Neural progenitor cell (in vitro differentiated cells): Measurements from ENCODE around the gene CSNK2A3.

Experiments
- EZH2 ChIP-seq: fragments of 200-600 bp; sonication (generic); IDR thresholded peaks from 2 replicates; pipeline ENCODE4 v1.6.1; 2017; ENCODE audit warnings: antibody characterized with exemption, mild to moderate bottlenecking, moderate library complexity
- TF ChIP-seq, protein P1 (sequence below): fragments of 200-600 bp; sonication (generic); IDR thresholded peaks from 2 replicates; pipeline ENCODE4 v1.5.1; 2017; ENCODE audit warnings: antibody characterized with exemption, mild to moderate bottlenecking

DNA sequence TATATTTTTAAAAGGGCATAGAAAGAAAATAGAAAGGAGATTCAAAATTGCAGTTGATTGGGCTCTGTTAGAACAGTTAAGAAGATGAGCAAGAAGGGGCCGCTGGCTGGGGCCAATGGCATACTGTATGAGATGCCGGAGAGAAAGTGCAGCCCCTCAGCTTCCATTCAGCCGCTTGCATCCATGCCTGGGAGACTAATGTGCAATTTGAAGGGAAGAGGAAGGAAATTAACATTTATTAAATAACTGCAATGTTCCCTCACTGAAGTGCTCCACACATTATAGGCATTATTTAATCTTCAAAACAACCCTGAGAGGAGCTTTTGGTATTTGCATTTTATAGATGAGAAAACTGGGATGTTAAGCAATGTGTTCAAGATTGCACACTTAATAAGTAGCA, 44.7 kb upstream of the CSNK2A3 start:
- TF ChIP-seq, protein P1, sequence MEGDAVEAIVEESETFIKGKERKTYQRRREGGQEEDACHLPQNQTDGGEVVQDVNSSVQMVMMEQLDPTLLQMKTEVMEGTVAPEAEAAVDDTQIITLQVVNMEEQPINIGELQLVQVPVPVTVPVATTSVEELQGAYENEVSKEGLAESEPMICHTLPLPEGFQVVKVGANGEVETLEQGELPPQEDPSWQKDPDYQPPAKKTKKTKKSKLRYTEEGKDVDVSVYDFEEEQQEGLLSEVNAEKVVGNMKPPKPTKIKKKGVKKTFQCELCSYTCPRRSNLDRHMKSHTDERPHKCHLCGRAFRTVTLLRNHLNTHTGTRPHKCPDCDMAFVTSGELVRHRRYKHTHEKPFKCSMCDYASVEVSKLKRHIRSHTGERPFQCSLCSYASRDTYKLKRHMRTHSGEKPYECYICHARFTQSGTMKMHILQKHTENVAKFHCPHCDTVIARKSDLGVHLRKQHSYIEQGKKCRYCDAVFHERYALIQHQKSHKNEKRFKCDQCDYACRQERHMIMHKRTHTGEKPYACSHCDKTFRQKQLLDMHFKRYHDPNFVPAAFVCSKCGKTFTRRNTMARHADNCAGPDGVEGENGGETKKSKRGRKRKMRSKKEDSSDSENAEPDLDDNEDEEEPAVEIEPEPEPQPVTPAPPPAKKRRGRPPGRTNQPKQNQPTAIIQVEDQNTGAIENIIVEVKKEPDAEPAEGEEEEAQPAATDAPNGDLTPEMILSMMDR, result no peak
- TF ChIP-seq EZH2, result no peak
